Measurements from ENCODE around the gene CDH4.

GRCh38 chr20:61988665-61989064 is 736.6 kb downstream of the CDH4 start:
- TF ChIP-seq CTCF (CRISPR knock-in tag; IDR thresholded peaks at IDR 0.05) (no peak), ZNF354B (CRISPR knock-in tag; IDR thresholded peaks at IDR 0.05) (no peak), REST (IDR thresholded peaks at IDR 0.05; ENCODE audit: borderline replicate concordance in 1 of 2, low read depth in 1 of 2, low read length in 2 of 2) (no peak), AGO1 (IDR thresholded peaks at IDR 0.05; ENCODE audit: low read depth, low read length, poor library complexity, severe bottlenecking) (no peak), ZSCAN12 (CRISPR knock-in tag; IDR thresholded peaks at IDR 0.05) (no peak), PHB2 (IDR thresholded peaks at IDR 0.05; ENCODE audit: partially characterized antibody) (no peak)

All from HepG2 (cell line).